ENCODE results near the gene PCED1B.

The PCED1B gene

GRCh38 chr12:47277972-47278448, 198.6 kb downstream of the PCED1B start (continued):
- TF ChIP-seq ZNF280D (tag by site-specific recombination; IDR thresholded peaks at IDR 0.05) = 0 out of 2 replicates have a peak, but pooled peaks have one; percentile 6
- TF ChIP-seq ZNF324 (tag by site-specific recombination; IDR thresholded peaks at IDR 0.05) = 0 out of 2 replicates have a peak, but pooled peaks have one; percentile 21
- no peak for TF ChIP-seq ZNF792 (tag by site-specific recombination; IDR thresholded peaks at IDR 0.05)
- TF ChIP-seq ZNF184 (tag by site-specific recombination; IDR thresholded peaks at IDR 0.05) = peak; percentile 75; the same call in 1 of the 2 replicates
- TF ChIP-seq ZNF350 (tag by site-specific recombination; IDR thresholded peaks at IDR 0.05) = no peak
- no peak for TF ChIP-seq SP3 (tag by site-specific recombination; IDR thresholded peaks at IDR 0.05)
- no peak for TF ChIP-seq ZBTB10 (tag by site-specific recombination; IDR thresholded peaks at IDR 0.05)
- no peak for TF ChIP-seq ZNF416 (tag by site-specific recombination; IDR thresholded peaks at IDR 0.05)
- TF ChIP-seq ZNF501 (tag by site-specific recombination; IDR thresholded peaks at IDR 0.05) = no peak
- TF ChIP-seq ZNF366 (tag by site-specific recombination; conservative IDR thresholded peaks at IDR 0.05) = no peak
- TF ChIP-seq ZNF341 (tag by site-specific recombination; IDR thresholded peaks at IDR 0.05; ENCODE audit: low read depth) = no peak
- TF ChIP-seq WT1 (tag by site-specific recombination; IDR thresholded peaks at IDR 0.05) = no peak
- peak; percentile 64; the same call in 1 of the 2 replicates for TF ChIP-seq ZNF558 (tag by site-specific recombination; IDR thresholded peaks at IDR 0.05)
- TF ChIP-seq ZNF701 (tag by site-specific recombination; IDR thresholded peaks at IDR 0.05) = no peak
- TF ChIP-seq ZNF518A (tag by site-specific recombination; conservative IDR thresholded peaks at IDR 0.05; ENCODE audit: low read depth) = no peak
- no peak for TF ChIP-seq ZNF76 (tag by site-specific recombination; IDR thresholded peaks at IDR 0.05; ENCODE audit: borderline replicate concordance, low read depth)
- TF ChIP-seq GFI1B (tag by site-specific recombination; IDR thresholded peaks at IDR 0.05) = no peak
- TF ChIP-seq FEZF1 (tag by site-specific recombination; IDR thresholded peaks at IDR 0.05) = no peak
- no peak for TF ChIP-seq HOXC10 (CRISPR knock-in tag; IDR thresholded peaks at IDR 0.05)
- no peak for TF ChIP-seq ZNF202 (tag by site-specific recombination; IDR thresholded peaks at IDR 0.05; ENCODE audit: borderline replicate concordance)
- TF ChIP-seq RBAK (tag by site-specific recombination; IDR thresholded peaks at IDR 0.05) = 0 out of 2 replicates have a peak, but pooled peaks have one; percentile 22
- no peak for TF ChIP-seq ZBTB1 (tag by site-specific recombination; IDR thresholded peaks at IDR 0.05)
- no peak for TF ChIP-seq ZBTB11 (tag by site-specific recombination; conservative IDR thresholded peaks at IDR 0.05; ENCODE audit: low read depth)
- TF ChIP-seq SP7 (tag by site-specific recombination; IDR thresholded peaks at IDR 0.05) = peak; percentile 18; the same call in 1 of the 2 replicates
- no peak for TF ChIP-seq REPIN1 (tag by site-specific recombination; IDR thresholded peaks at IDR 0.05; ENCODE audit: low read depth)
- TF ChIP-seq YY2 (tag by site-specific recombination; IDR thresholded peaks at IDR 0.05) = no peak

Data from HEK293 (cell line).